ENCODE results near the gene EIF2B4. TPM values are rescaled to one million over a fixed set of nuclear protein-coding genes. Genes with fewer than 3 reads are reported as not detected.

The EIF2B4 gene
- polyA plus RNA-seq, 2 of the 4 experiments (the other 2 are of a cell fraction), result 62.8 to 73.5 TPM

- Histone ChIP-seq H3K4me2 (no peak overlapping the region), H3K9me3 (no peaks in the 10 kb centered on the region), H3K4me3 (no peak overlapping the region), H3K27ac (no peak overlapping the region), H3K4me1 (peaks cover 4% of the 10 kb centered on the region)
- TF ChIP-seq NFE2L2 (conservative IDR thresholded peaks at IDR 0.05; ENCODE audit: low read length) (no peak), KDM1A (IDR thresholded peaks at IDR 0.05; ENCODE audit: low read depth) (no peak), CHD2 (IDR thresholded peaks at IDR 0.05; ENCODE audit: low read length, partially characterized antibody) (no peak), EP300 (IDR thresholded peaks at IDR 0.05) (no peak), USF2 (IDR thresholded peaks at IDR 0.05) (no peak)
- POLR2A ChIA-PET, result interaction anchor here (0.5 kb wide), 1 partner anchor 31 kb away, joined by 3 read pairs; no protein-coding TSS in a partner anchor
- DNase-seq (ENCODE audit: low read depth in 1 of 2, low spot score in 1 of 2) (no peak), FAIRE-seq (no peak), ATAC-seq (no peak)
- 68% methylated on average over 2 of the region's 2 CpGs for WGBS (ENCODE audit: missing lambda C conversion rate)
- CTCF ChIA-PET, result interaction anchor here (3.3 kb wide), 1 partner anchor 43 kb away, joined by 13 read pairs; no protein-coding TSS in a partner anchor
Measured at GRCh38 chr2:27363933-27364332, 6.2 kb downstream of the EIF2B4 start.

- ChIA-PET POLR2A (interaction anchor here (0.6 kb wide), 1 partner anchor 11 kb away, joined by 3 read pairs; no protein-coding TSS in a partner anchor), CTCF (interaction anchor here (0.8 to 3.3 kb wide), 4 partner anchors 11 to 266 kb away, joined by 3 to 13 read pairs (median 4); no protein-coding TSS in a partner anchor)
- Histone ChIP-seq H3K9me3 (no peaks in the 10 kb centered on the region), H3K27ac (no peak overlapping the region), H3K4me1 (peaks cover 7% of the 10 kb centered on the region; the same call in 2 of the 3 replicates), H3K4me2 (no peak overlapping the region), H3K4me3 (no peak overlapping the region)
- ATAC-seq, result no peak; a peak in 1 of 6 replicates
- FAIRE-seq, result no peak
- no peak for DNase-seq (ENCODE audit: low read depth in 1 of 2, low spot score in 1 of 2)
- 86% methylated on average over 4 of the region's 4 CpGs for WGBS (ENCODE audit: missing lambda C conversion rate)
- no peak for TF ChIP-seq FOSL2 (IDR thresholded peaks at IDR 0.05)
- no peak for TF ChIP-seq FOSL2 (CRISPR knock-in tag; IDR thresholded peaks at IDR 0.05)
- TF ChIP-seq MAFK (IDR thresholded peaks at IDR 0.05; ENCODE audit: partially characterized antibody), result no peak
- TF ChIP-seq KDM5A (IDR thresholded peaks at IDR 0.05), result no peak
- TF ChIP-seq JUN (IDR thresholded peaks at IDR 0.05), result 0 out of 5 replicates have a peak, but pooled peaks of 1 of the 2 experiments have one; percentile 43
Measured at GRCh38 chr2:27362678-27363420, 7.3 kb downstream of the EIF2B4 start.

GRCh38 chr2:27356382-27357181 is 13.6 kb downstream of the EIF2B4 start, which contains the start of gene GTF3C2:
TSS of gene GTF3C2 (minus strand) at chr2:27356764. CDS start at chr2:27343554, 13,210 bp downstream.
- CTCF ChIA-PET, result interaction anchor here (0.5 to 2.9 kb wide), 6 partner anchors 9 to 1382 kb away, joined by 3 to 21 read pairs (median 4); partner anchors contain the start of genes EIF2B4 and SNX17
- ATAC-seq, result peak; percentile 93 to 96
- Histone ChIP-seq H3K4me3 (peak within 1 kb of the TSS; percentile 82), H3K9me3 (no peaks in the 10 kb centered on the region), H3K4me2 (peak within 1 kb of the TSS; percentile 77), H3K4me1 (peaks cover 28% of the 10 kb centered on the region), H3K27ac (peak within 1 kb of the TSS; percentile 83 to 91)
- peak; percentile 95 to 99 for DNase-seq (ENCODE audit: low read depth in 1 of 2, low spot score in 1 of 2)
- POLR2A ChIA-PET, result interaction anchor here (0.9 to 2.3 kb wide), 10 partner anchors 9 to 145 kb away, joined by 3 to 25 read pairs (median 4); partner anchors contain the start of genes ATRAID, EIF2B4, SLC5A6 and SNX17
- FAIRE-seq, result no peak
- 1% methylated on average over 35 of the region's 67 CpGs for WGBS (ENCODE audit: missing lambda C conversion rate)
- TF ChIP-seq PHF8 (IDR thresholded peaks at IDR 0.05; ENCODE audit: borderline replicate concordance, low read depth) (peak; percentile 73; the same call in 1 of the 2 replicates), HOXB5 (CRISPR knock-in tag; IDR thresholded peaks at IDR 0.05) (peak; percentile 78; the same call in 1 of the 2 replicates), MYC (IDR thresholded peaks at IDR 0.05; ENCODE audit: borderline replicate concordance, low read length) (peak; percentile 97), RFX5 (IDR thresholded peaks at IDR 0.05) (no peak), CEBPB (IDR thresholded peaks at IDR 0.05) (no peak; a peak in 1 of 4 replicates), REST (IDR thresholded peaks at IDR 0.05) (peak; percentile 76), RCOR1 (IDR thresholded peaks at IDR 0.05; ENCODE audit: low read depth, low read length) (no peak), HDAC2 (IDR thresholded peaks at IDR 0.05) (peak; percentile 88; the same call in 1 of the 2 replicates), CHD2 (IDR thresholded peaks at IDR 0.05; ENCODE audit: low read length, partially characterized antibody) (peak; percentile 55), USF2 (IDR thresholded peaks at IDR 0.05) (peak; percentile 43), MAX (IDR thresholded peaks at IDR 0.05) (peak; percentile 98), CTCF (IDR thresholded peaks at IDR 0.05) (no peak), POLR2A (IDR thresholded peaks at IDR 0.05; ENCODE audit: low read length) (peak; percentile 50), GATA3 (IDR thresholded peaks at IDR 0.05; ENCODE audit: borderline replicate concordance) (peak; percentile 13; the same call in 1 of the 2 replicates), TP53 (CRISPR knock-in tag; IDR thresholded peaks at IDR 0.05) (0 out of 2 replicates have a peak, but pooled peaks have one; percentile 75), KDM5A (IDR thresholded peaks at IDR 0.05) (peak; percentile 91)

Measured in A549 (cell line).